ENCODE measurements around the gene ABCC10. TPM values are rescaled to one million over a fixed set of nuclear protein-coding genes. Genes with fewer than 3 reads are reported as not detected.
A peak's percentile ranks its signal among the peaks of the same experiment; 100 is the strongest.
"Not testable (repeated sequence)": the region's sequence is repeated elsewhere in the genome, so short reads cannot be mapped to it uniquely, and the experiment has no call there.

ABCC10 gene
- total RNA-seq, 1 experiment from 2014 or later: 25.9 TPM

GRCh38 chr6:43383021-43383667 is 44.2 kb upstream of the ABCC10 start:
- no peak for TF ChIP-seq CTCF (IDR thresholded peaks at IDR 0.05; ENCODE audit: unreplicated experiment)
- Mint-ChIP-seq H3K27me3 (ENCODE audit: insufficient read depth, unreplicated experiment) (no peaks in the 10 kb centered on the region), H3K4me3 (ENCODE audit: unreplicated experiment) (no peak overlapping the region), H3K27ac (ENCODE audit: low read depth, unreplicated experiment) (no peak overlapping the region), H3K36me3 (ENCODE audit: insufficient read depth, unreplicated experiment) (no peaks in the 10 kb centered on the region), H3K9me3 (ENCODE audit: unreplicated experiment) (no peaks in the 10 kb centered on the region), H3K4me1 (ENCODE audit: insufficient read depth, unreplicated experiment) (peaks cover 13% of the 10 kb centered on the region)
- ChIA-PET CTCF (interaction anchor here (0.7 to 2.6 kb wide), 6 partner anchors 9 to 124 kb away, joined by 3 to 12 read pairs (median 4); partner anchors contain the start of gene ZNF318), POLR2A (interaction anchor here (0.6 to 2.1 kb wide), 4 partner anchors 8 to 53 kb away, joined by 3 to 10 read pairs (median 3); partner anchors contain the start of gene ZNF318)
- DNase-seq (ENCODE audit: unreplicated experiment): peak; percentile 30
- BruUV-seq (replicated peaks): no TSS peak
- intact Hi-C loops (cut with micrococcal nuclease): no loop called here

- intact Hi-C loops (cut with micrococcal nuclease): loop anchor here (1.0 to 2.0 kb wide), 2 partner anchors 68 to 120 kb away; partner anchors contain the start of gene DLK2
- H3K27ac Mint-ChIP-seq (ENCODE audit: low read depth, unreplicated experiment): no peak overlapping the region
- ChIA-PET POLR2A (interaction anchor here (0.7 to 1.4 kb wide), 4 partner anchors 17 to 120 kb away, joined by 3 to 6 read pairs (median 3); partner anchors contain the start of gene ZNF318), CTCF (interaction anchor here (0.6 to 1.7 kb wide), 13 partner anchors 9 to 458 kb away, joined by 3 to 20 read pairs (median 4); partner anchors contain the start of genes LRRC73 and POLR1C)
- H3K36me3 Mint-ChIP-seq (ENCODE audit: insufficient read depth, unreplicated experiment): no peaks in the 10 kb centered on the region
- no peaks in the 10 kb centered on the region for H3K27me3 Mint-ChIP-seq (ENCODE audit: insufficient read depth, unreplicated experiment)
- H3K9me3 Mint-ChIP-seq (ENCODE audit: unreplicated experiment): no peaks in the 10 kb centered on the region
- no TSS peak for BruUV-seq (replicated peaks)
- DNase-seq (ENCODE audit: unreplicated experiment): peak; percentile 29
- H3K4me1 Mint-ChIP-seq (ENCODE audit: insufficient read depth, unreplicated experiment): peaks cover 13% of the 10 kb centered on the region
- TF ChIP-seq CTCF (IDR thresholded peaks at IDR 0.05; ENCODE audit: unreplicated experiment): peak; percentile 35
- no peak overlapping the region for H3K4me3 Mint-ChIP-seq (ENCODE audit: unreplicated experiment)
Observed at GRCh38 chr6:43386492-43386891, 40.8 kb upstream of the ABCC10 start.

- intact Hi-C loops (cut with micrococcal nuclease): no loop called here
Observed at GRCh38 chr6:43389730-43390295, 37.5 kb upstream of the ABCC10 start.

GRCh38 chr6:43390753-43391439 is 36.4 kb upstream of the ABCC10 start:
- H3K4me3 Mint-ChIP-seq (ENCODE audit: unreplicated experiment); intact Hi-C loops (cut with micrococcal nuclease); DNase-seq (ENCODE audit: unreplicated experiment); H3K4me1 Mint-ChIP-seq (ENCODE audit: insufficient read depth, unreplicated experiment); H3K27ac Mint-ChIP-seq (ENCODE audit: low read depth, unreplicated experiment); H3K36me3 Mint-ChIP-seq (ENCODE audit: insufficient read depth, unreplicated experiment); BruUV-seq (replicated peaks); H3K9me3 Mint-ChIP-seq (ENCODE audit: unreplicated experiment); H3K27me3 Mint-ChIP-seq (ENCODE audit: insufficient read depth, unreplicated experiment); POLR2A ChIA-PET: not testable (repeated sequence)
- CTCF ChIA-PET: interaction anchor here (0.7 to 3.0 kb wide), 2 partner anchors 10 to 106 kb away, joined by 3 to 12 read pairs; no protein-coding TSS in a partner anchor

More at GRCh38 chr6:43389730-43390295, 37.5 kb upstream of the ABCC10 start:
- CTCF ChIA-PET: interaction anchor here (0.7 to 3.0 kb wide), 4 partner anchors 9 to 116 kb away, joined by 3 to 12 read pairs (median 6); no protein-coding TSS in a partner anchor
- POLR2A ChIA-PET: interaction anchor here (1.4 to 3.1 kb wide), 2 partner anchors 14 to 38 kb away, joined by 5 to 10 read pairs; partner anchors contain the start of gene ABCC10
- no TSS peak for BruUV-seq (replicated peaks)
- H3K27ac Mint-ChIP-seq (ENCODE audit: low read depth, unreplicated experiment): no peak overlapping the region
- DNase-seq (ENCODE audit: unreplicated experiment): no peak
- TF ChIP-seq CTCF (IDR thresholded peaks at IDR 0.05; ENCODE audit: unreplicated experiment): no peak
- no peaks in the 10 kb centered on the region for H3K9me3 Mint-ChIP-seq (ENCODE audit: unreplicated experiment)
- H3K4me1 Mint-ChIP-seq (ENCODE audit: insufficient read depth, unreplicated experiment): no peaks in the 10 kb centered on the region
- no peaks in the 10 kb centered on the region for H3K36me3 Mint-ChIP-seq (ENCODE audit: insufficient read depth, unreplicated experiment)
- H3K27me3 Mint-ChIP-seq (ENCODE audit: insufficient read depth, unreplicated experiment): no peaks in the 10 kb centered on the region
- no peak overlapping the region for H3K4me3 Mint-ChIP-seq (ENCODE audit: unreplicated experiment)

All from MCF 10A (cell line).